GM10248 (cell line): ENCODE measurements around the gene ANTXR1.
"Not testable (repeated sequence)": the region's sequence is repeated elsewhere in the genome, so short reads cannot be mapped to it uniquely, and the experiment has no call there.

Experiments
- CTCF ChIA-PET: fragments of 300-600 bp; sonication (Branson Sonifier 250); formaldehyde crosslinking; extraction: SDS; loops from one replicate; lab custom pipeline; 2021; ENCODE audit warnings: antibody characterized with exemption; lab: Yijun Ruan, JAX
- POLR2A ChIA-PET: fragments of 350-650 bp; sonication (Branson Sonifier 250); formaldehyde crosslinking; extraction: SDS; loops from one replicate; lab custom pipeline; 2020; ENCODE audit warnings: antibody characterized with exemption; lab: Yijun Ruan, JAX
- DNase-seq: peaks from one replicate; pipeline ENCODE4 v3.0.0; 2012; ENCODE audit errors: extremely low spot score
- TF ChIP-seq, protein P1 (sequence below): IDR thresholded peaks from 2 replicates; pipeline ENCODE4 v1.5.1; 2012; ENCODE audit warnings: mild to moderate bottlenecking, low read depth; ENCODE audit errors: extremely low read depth, missing control alignments, control extremely low read depth

ANTXR1 gene

DNA sequence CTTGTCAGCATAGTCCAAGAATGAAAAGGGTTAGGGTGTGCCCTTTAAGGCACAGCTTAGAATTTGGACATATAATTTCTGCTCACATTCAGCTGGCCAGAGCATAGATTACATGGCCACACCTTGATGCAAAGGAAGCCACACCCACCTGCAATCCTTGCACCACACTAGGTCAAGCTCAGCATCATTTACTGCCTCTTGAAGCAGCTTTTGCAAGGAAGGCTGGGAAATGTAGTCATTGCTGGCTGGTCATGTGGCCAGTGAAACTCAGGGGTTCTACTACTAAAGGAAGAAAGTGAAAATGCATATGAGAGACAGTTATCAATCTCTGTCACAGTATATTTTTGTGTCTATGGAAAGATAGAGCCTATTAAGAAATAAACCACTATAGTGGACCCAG is 214.7 kb downstream of the ANTXR1 start:
- CTCF ChIA-PET: interaction anchor here (0.8 kb wide), 1 partner anchor 42 kb away, joined by 3 read pairs; no protein-coding TSS in a partner anchor
- no peak for DNase-seq
- POLR2A ChIA-PET: no interaction called here
- TF ChIP-seq, protein P1, sequence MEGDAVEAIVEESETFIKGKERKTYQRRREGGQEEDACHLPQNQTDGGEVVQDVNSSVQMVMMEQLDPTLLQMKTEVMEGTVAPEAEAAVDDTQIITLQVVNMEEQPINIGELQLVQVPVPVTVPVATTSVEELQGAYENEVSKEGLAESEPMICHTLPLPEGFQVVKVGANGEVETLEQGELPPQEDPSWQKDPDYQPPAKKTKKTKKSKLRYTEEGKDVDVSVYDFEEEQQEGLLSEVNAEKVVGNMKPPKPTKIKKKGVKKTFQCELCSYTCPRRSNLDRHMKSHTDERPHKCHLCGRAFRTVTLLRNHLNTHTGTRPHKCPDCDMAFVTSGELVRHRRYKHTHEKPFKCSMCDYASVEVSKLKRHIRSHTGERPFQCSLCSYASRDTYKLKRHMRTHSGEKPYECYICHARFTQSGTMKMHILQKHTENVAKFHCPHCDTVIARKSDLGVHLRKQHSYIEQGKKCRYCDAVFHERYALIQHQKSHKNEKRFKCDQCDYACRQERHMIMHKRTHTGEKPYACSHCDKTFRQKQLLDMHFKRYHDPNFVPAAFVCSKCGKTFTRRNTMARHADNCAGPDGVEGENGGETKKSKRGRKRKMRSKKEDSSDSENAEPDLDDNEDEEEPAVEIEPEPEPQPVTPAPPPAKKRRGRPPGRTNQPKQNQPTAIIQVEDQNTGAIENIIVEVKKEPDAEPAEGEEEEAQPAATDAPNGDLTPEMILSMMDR: no peak

DNA sequence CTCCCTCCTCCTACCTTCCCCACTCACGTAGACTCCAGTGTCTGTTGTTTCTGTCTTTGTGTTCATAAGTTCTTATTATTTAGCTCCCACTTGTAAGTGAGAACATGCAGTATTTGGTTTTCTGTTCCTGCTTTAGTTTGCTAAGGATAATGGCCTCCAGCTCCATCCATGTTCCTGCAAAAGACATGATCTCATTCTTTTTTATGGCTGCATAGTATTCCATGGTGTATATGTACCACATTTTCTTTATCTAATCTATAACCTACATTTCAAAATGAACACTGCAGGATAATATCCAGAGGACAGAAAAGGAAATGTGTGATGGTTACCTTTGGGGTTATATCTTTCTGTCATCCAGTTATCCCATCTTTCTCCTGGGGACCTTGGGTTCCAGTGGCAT is 218.0 kb downstream of the ANTXR1 start:
- POLR2A ChIA-PET: not testable (repeated sequence)
- CTCF ChIA-PET: interaction anchor here (1.0 to 1.6 kb wide), 2 partner anchors 14 to 36 kb away, joined by 3 read pairs; no protein-coding TSS in a partner anchor

DNA sequence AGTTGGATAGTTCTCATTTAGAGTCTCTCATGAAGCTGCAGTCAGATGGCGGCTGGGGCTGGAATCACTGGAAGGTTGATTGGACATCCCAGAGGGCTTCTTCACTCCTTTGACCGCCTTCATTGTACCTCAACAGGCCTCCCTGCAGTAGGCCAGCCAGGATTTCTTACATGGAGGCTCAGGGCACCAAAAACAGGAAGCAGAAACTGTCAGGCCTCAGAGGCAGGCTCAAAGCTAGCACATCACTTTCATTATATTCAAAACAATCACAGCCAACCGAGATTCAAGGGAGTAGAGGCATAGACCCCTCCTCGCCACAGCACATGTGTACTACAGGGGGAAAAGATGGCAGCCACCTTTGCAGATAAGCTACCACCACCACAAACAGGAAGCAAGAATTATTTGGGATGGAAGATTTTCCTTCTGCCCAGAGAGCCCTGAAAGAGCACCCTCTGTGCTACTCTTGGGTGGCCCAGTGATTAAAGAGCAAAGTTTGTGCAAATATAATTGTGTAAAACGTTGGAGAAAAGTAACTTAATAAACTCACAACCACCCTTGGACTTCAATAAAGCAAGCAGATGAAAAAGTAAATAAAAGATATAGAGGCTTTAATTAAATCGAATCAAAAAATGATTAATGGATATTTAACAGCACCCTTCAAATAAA is 218.8 kb downstream of the ANTXR1 start:
- TF ChIP-seq, protein P1: no peak
- DNase-seq: no peak
- ChIA-PET POLR2A (no interaction called here), CTCF (interaction anchor here (1.0 to 1.6 kb wide), 2 partner anchors 13 to 35 kb away, joined by 3 read pairs; no protein-coding TSS in a partner anchor)

More for the DNA sequence above, 218.0 kb downstream of the ANTXR1 start:
- DNase-seq: not testable (repeated sequence)

DNA sequence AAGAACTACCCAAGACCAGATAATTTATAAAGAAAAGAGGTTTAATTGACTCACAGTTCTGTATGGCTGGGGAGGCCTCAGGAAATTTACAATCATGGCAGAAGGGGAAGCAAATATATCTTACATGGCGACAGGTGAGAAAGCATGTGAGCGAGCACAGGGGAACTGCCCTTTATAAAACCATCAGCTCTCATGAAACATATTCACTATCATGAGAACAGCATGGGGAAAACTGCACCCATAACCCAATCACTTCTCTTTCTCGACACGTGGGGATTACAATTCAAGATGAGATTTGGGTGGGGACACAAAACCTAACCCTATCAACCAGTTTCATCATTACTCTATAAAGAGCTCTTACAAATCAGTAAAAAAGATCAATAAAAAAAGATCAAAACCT is 222.9 kb downstream of the ANTXR1 start:
- CTCF ChIA-PET: interaction anchor here (1.0 kb wide), 1 partner anchor 13 kb away, joined by 3 read pairs; no protein-coding TSS in a partner anchor
- DNase-seq, POLR2A ChIA-PET: not testable (repeated sequence)

DNA sequence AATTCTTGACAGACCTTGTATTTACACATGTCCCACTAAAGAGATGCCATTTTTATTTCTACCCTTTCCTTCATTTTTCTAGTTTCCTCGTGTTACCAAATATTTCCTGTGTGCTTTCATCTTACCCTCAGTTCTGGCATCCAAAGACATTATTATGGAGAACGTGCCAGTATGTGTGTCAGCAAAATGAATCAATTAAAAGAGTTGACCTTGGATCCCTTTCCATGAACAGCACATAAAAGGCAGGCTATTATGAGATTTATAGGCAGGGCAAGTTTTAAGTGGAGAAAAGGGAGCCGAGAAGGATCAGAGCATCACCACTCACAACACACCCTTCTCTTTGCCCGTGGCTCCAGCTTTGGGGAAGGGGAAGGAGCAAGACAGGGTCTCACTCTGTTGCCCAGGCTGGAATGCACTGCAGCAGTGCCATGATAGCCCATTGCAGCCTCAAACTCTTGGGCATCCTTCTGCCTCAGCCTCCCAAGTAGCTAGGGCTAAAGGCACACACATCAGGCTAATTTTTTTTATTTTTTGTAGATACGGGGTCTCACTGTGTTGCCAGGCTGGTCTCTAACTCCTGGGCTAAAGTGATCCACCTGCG is 224.2 kb downstream of the ANTXR1 start:
- TF ChIP-seq, protein P1: no peak
- ChIA-PET CTCF (no interaction called here), POLR2A (no interaction called here)
- no peak for DNase-seq

DNA sequence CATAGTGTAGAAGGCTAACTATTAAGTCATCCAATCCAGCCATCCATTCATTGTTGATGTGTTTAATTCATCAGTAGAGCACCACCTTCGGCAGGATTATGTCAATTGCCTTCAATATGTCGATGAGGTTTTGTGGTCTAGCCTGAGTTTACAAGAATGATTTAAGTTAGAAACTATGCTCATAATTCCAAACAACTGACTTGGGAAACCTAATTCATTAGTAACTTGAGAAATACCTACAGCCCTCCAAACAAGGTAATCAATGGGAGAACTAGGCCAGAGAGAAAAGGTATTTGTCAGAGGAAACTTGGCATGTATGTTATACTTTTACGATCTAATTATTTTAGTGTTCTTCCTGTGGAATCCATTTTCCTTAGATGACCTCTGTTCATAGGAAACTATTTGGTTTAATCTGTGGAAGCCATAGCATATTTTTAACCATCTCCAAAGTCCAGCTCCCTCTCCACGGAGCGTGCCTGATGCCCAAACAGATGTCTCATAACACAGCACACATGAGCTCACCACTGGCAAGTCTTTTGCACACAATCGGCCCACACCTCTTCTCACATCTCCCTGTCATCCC is 225.6 kb downstream of the ANTXR1 start:
- ChIA-PET POLR2A (no interaction called here), CTCF (no interaction called here)
- DNase-seq: no peak

DNA sequence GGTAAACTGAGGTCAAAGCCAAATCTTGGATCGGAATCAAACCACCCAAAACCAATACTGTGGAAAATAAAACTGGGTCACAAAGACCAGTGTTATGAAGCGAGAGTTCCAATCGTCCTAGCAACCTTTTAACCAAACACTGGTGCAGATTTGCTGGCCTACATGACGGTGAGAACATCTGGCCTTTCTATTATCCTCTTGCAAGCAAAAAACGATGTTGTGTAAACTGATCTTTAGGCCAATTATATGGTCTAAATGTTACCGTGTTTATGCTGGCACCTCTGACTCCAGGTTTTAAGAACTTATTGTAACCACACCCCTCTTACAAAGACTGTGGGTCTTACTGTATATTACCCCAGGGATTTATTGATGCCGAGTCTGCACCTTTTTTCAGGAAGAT is 228.1 kb downstream of the ANTXR1 start:
- ChIA-PET CTCF (interaction anchor here (1.2 kb wide), 1 partner anchor 9 kb away, joined by 3 read pairs; no protein-coding TSS in a partner anchor), POLR2A (no interaction called here)
- DNase-seq: no peak
- TF ChIP-seq, protein P1: no peak

More for the DNA sequence above, 225.6 kb downstream of the ANTXR1 start:
- TF ChIP-seq, protein P1: no peak
